HepG2 (cell line): ENCODE results near the gene UPF3A.

ENCODE experiments used
- IKZF1 ChIP-seq: fragments of 450-650 bp; IDR thresholded peaks from 2 replicates; pipeline ENCODE4 v1.7.1; 2016
- RBAK ChIP-seq: sonication (generic); formaldehyde crosslinking; IDR thresholded peaks from 2 replicates; pipeline ENCODE4 v1.5.1; 2020; ENCODE audit warnings: mild to moderate bottlenecking, missing genetic modification reagents
- SIX1 ChIP-seq: sonication (generic); formaldehyde crosslinking; IDR thresholded peaks from 2 replicates; pipeline ENCODE4 v1.4.0; 2020; ENCODE audit warnings: missing genetic modification reagents, borderline replicate concordance

GRCh38 chr13:114309806-114310410 lies 28.5 kb downstream of the UPF3A start:
- TF ChIP-seq RBAK (CRISPR knock-in tag) (no peak), SIX1 (CRISPR knock-in tag) (no peak), IKZF1 (no peak)
